Esophagus (tissue), 2 donors: ENCODE results near the gene INPP5D. TPM values are rescaled to one million over a fixed set of nuclear protein-coding genes. Genes with fewer than 3 reads are reported as not detected.
"Not testable (repeated sequence)": the region's sequence is repeated elsewhere in the genome, so short reads cannot be mapped to it uniquely, and the experiment has no call there.

Experiments
- H3K27ac ChIP-seq, 2 donors: one replicate each; pipeline ENCODE4 v1.5.1; 2013; ENCODE audit warnings: low read depth in 2 of 2, mild to moderate bottlenecking in 2 of 2, inconsistent platforms in 1 of 2, low read length in 1 of 2, moderate library complexity in 1 of 2
- H3K27me3 ChIP-seq, 2 donors: one replicate each; pipeline ENCODE4 v1.6.1; 2013; ENCODE audit warnings: low read length in 2 of 2, control low read depth in 1 of 2, mild to moderate bottlenecking in 1 of 2; ENCODE audit not compliant: insufficient read depth in 2 of 2, control insufficient read depth in 1 of 2
- H3K36me3 ChIP-seq, 2 donors: one replicate each; pipeline ENCODE4 v1.6.1; 2013; ENCODE audit warnings: low read length in 1 of 2; ENCODE audit not compliant: control insufficient read depth in 2 of 2, insufficient read depth in 2 of 2
- H3K4me1 ChIP-seq, 2 donors: one replicate each; pipeline ENCODE4 v1.6.1; 2013; ENCODE audit warnings: low read length in 1 of 2; ENCODE audit not compliant: control insufficient read depth in 2 of 2, insufficient read depth in 2 of 2
- H3K4me3 ChIP-seq, 2 donors: one replicate each; pipeline ENCODE4 v1.5.1; 2013; ENCODE audit warnings: low read length in 2 of 2, mild to moderate bottlenecking in 2 of 2, low read depth in 1 of 2, moderate library complexity in 1 of 2
- H3K9me3 ChIP-seq, 2 donors: one replicate each; pipeline ENCODE4 v1.6.1; 2013; ENCODE audit warnings: mild to moderate bottlenecking in 2 of 2, low read depth in 1 of 2, low read length in 1 of 2, moderate library complexity in 1 of 2; ENCODE audit not compliant: control insufficient read depth in 2 of 2, insufficient read depth in 1 of 2
- WGBS, 2 donors: extraction: QIAGEN DNeasy Blood & Tissue Kit; methylation state at CpG; one replicate each; pipeline ENCODE4 v1.1.7; 2013; 5-methylcytosine and 5-hydroxymethylcytosine counted together
- polyA plus RNA-seq, 2 donors: library from polyadenylated mRNA; stranded (reverse); fragments of 200-250 nt; gene quantifications; one replicate each; pipeline ENCODE4 v1.2.3, GENCODE V29; 2013
- donor health status: healthy with polysubstance abuse.
- donor health status: Bipolar disorder and iron deficiency.

Gene INPP5D
- polyA plus RNA-seq, 2 donors = 3.4 to 5.6 TPM

DNA sequence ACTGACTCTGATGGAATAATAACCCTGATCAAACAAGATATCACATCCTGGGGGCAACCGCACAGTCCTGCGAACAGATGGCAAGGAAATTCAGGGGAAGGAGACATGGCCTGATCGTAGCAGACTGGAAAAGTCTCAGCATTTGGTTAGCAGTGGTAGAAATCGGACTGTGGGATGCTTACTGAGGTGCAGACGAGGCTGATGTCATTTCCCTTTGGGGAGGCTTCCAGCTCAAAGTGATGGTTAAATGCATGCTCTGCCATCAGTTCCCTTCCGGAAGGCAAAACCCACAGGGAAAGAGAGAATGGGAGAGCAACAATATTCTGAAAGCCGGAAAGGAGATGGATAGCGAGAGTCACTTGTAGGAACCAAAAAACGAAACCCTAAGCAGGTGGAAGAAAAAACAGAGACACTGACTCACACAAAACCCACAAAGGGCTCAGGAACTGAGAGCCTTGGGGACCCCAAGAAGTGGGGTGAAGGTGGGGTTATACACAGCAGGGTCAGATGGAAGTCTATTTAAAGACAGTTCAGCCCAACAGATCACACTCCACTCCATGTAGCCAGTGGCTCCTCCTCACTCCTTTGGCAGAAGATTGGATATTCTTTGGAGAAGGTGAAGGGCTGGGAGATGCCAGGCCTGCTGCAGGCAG is 93.1 kb downstream of the INPP5D start:
- WGBS, 2 donors = 79 to 83% methylated on average over 9 of the region's 9 CpGs

DNA sequence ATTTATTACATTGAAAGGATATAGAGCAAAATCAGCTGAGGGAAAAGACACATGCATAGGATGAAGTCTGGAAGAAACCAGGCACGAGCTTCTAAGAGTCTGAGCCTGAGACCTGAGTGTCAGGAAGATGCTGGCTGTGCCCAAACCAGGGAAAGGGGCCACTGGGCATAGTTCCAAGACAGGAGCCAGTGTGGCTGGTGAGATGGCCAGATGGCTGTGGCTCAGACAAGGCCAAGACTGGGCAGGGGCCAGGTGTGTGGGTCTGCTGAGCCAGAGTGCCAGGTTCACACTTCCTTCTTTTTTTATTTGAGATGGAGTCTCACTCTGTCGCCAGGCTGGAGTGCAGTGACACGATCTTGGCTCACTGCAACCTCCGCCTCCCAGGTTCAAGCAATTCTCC is 95.9 kb downstream of the INPP5D start:
- H3K36me3 ChIP-seq = no peaks in the 10 kb centered on the region
- H3K9me3 ChIP-seq = no peaks in the 10 kb centered on the region
- H3K27ac ChIP-seq = no peak overlapping the region
- H3K27me3 ChIP-seq = no peaks in the 10 kb centered on the region
- H3K4me3 ChIP-seq = no peak overlapping the region
- H3K4me1 ChIP-seq = no peaks in the 10 kb centered on the region
- 93 to 94% methylated on average over 4 of the region's 4 CpGs for WGBS, 2 donors

More for the DNA sequence above, 93.1 kb downstream of the INPP5D start:
- Histone ChIP-seq H3K4me1 (no peaks in the 10 kb centered on the region), H3K27ac (no peak overlapping the region), H3K9me3 (no peaks in the 10 kb centered on the region), H3K36me3 (no peaks in the 10 kb centered on the region), H3K27me3 (no peaks in the 10 kb centered on the region), H3K4me3 (no peak overlapping the region)

GRCh38 chr2:233156461-233156860 is 96.3 kb downstream of the INPP5D start:
- WGBS, 2 donors = 95 to 96% methylated on average over 5 of the region's 5 CpGs
- H3K36me3 ChIP-seq, H3K9me3 ChIP-seq, H3K27me3 ChIP-seq, H3K4me1 ChIP-seq, H3K4me3 ChIP-seq, H3K27ac ChIP-seq: not testable (repeated sequence)

- no peaks in the 10 kb centered on the region for H3K36me3 ChIP-seq
- H3K9me3 ChIP-seq = no peaks in the 10 kb centered on the region
- H3K27ac ChIP-seq = no peak overlapping the region
- WGBS, 2 donors = 86 to 89% methylated on average over 11 of the region's 11 CpGs
- peaks cover 4 to 12% of the 10 kb centered on the region in 2 donors for H3K4me1 ChIP-seq
- H3K4me3 ChIP-seq = no peak overlapping the region
- no peaks in the 10 kb centered on the region for H3K27me3 ChIP-seq
These were observed 101.6 kb downstream of the INPP5D start for GRCh38 chr2:233161730-233162129.

DNA sequence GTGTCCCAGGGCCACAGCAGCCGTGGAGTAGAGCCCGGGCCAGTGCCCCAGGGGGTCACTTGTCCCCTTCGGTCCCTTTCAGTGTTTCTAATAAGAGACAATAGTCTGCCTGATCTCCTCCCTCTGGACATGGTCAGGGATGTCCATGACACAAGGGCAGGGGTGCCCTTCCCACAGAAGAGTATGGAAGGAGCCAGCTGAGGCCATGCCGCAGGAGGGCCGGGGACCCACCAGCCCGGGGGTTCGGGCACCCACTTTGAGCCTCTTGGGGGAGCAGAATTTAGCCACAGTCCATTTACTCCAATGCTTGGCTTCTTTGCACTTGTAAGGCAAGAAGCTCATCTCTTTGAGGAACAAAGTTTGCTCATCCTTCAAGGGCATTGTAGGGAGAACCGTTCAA is 102.6 kb downstream of the INPP5D start:
- Histone ChIP-seq H3K4me1 (peaks cover 4 to 12% of the 10 kb centered on the region in 2 donors), H3K4me3 (no peak overlapping the region), H3K9me3 (no peaks in the 10 kb centered on the region), H3K27me3 (no peaks in the 10 kb centered on the region), H3K36me3 (no peaks in the 10 kb centered on the region), H3K27ac (no peak overlapping the region)
- 90 to 92% methylated on average over 8 of the region's 8 CpGs for WGBS, 2 donors

DNA sequence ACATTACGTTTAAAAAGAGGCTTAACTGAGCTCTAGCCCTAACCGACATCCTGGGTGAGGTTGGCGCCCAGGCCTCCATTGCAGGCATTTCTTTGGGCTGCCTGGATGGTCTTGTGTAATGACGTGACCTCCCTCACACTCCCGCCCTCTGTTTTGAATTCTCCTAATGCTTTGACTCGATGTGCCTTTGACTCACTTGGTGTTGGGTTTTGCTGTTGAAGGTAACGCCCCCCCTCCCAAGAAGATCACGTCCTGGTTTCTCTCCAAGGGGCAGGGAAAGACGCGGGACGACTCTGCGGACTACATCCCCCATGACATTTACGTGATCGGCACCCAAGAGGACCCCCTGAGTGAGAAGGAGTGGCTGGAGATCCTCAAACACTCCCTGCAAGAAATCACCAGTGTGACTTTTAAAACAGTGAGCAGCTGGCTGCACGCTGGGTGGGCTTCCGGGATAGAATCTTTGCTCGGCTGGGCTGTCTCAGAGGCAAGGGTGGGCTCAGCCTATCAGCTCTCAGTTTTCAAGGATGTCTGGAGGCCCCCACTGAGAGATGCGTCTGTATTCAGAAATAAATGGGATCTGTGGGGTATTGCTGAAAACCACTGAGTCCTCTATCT is 103.5 kb downstream of the INPP5D start:
- H3K27ac ChIP-seq = no peak overlapping the region
- H3K4me3 ChIP-seq = no peak overlapping the region
- no peaks in the 10 kb centered on the region for H3K9me3 ChIP-seq
- H3K36me3 ChIP-seq = no peaks in the 10 kb centered on the region
- 78 to 80% methylated on average over 18 of the region's 18 CpGs for WGBS, 2 donors
- H3K4me1 ChIP-seq = peaks cover 4 to 12% of the 10 kb centered on the region in 2 donors
- H3K27me3 ChIP-seq = no peaks in the 10 kb centered on the region

DNA sequence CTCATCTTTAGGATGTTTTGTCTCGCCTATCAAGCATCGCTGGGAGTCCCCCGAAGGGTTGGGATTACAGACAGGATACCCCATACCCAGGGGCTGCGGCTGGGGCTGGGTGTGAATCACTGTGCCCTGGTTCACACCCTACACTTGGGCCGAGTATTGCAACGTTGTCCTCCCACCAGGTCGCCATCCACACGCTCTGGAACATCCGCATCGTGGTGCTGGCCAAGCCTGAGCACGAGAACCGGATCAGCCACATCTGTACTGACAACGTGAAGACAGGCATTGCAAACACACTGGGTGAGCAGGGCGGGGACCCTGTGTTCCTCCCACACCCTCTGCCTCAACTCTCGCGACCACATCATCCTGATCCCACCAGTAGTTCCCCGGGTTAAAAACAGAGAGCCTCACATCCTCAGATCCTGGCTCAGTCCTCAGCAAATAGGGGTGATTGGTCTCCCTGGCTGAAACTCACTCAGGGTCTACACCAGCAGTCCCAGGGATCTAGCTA is 104.0 kb downstream of the INPP5D start:
- no peaks in the 10 kb centered on the region for H3K36me3 ChIP-seq
- H3K27ac ChIP-seq = no peak overlapping the region
- no peak overlapping the region for H3K4me3 ChIP-seq
- peaks cover 4 to 12% of the 10 kb centered on the region in 2 donors for H3K4me1 ChIP-seq
- no peaks in the 10 kb centered on the region for H3K9me3 ChIP-seq
- WGBS, 2 donors = 73% methylated on average over 17 of the region's 17 CpGs
- no peaks in the 10 kb centered on the region for H3K27me3 ChIP-seq

DNA sequence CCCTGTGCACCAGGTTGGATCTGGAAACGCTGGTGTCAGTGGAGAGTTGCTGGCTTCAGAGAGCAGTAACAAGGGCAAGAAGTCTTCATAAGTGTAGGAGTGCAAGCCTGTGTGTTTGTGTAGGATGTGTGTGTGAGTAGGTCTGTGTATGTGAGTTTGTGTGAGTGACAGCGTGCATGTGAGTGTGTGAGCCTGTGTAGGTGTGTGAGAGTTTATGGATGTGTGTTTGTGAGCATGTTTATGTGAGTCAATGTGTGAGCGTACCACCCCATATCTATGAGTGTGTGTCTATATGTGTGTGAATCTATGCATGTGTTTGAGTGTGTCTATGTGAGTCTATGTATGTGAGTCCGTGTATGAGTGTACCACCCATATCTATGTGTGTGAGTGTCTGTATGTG is 104.8 kb downstream of the INPP5D start:
- Histone ChIP-seq H3K27ac (no peak overlapping the region), H3K27me3 (no peaks in the 10 kb centered on the region), H3K9me3 (no peaks in the 10 kb centered on the region), H3K4me3 (no peak overlapping the region), H3K4me1 (peaks cover 4 to 12% of the 10 kb centered on the region in 2 donors), H3K36me3 (peaks cover 0 to 5% of the 10 kb centered on the region in 2 donors)
- WGBS, 2 donors = 78 to 86% methylated on average over 4 of the region's 4 CpGs

DNA sequence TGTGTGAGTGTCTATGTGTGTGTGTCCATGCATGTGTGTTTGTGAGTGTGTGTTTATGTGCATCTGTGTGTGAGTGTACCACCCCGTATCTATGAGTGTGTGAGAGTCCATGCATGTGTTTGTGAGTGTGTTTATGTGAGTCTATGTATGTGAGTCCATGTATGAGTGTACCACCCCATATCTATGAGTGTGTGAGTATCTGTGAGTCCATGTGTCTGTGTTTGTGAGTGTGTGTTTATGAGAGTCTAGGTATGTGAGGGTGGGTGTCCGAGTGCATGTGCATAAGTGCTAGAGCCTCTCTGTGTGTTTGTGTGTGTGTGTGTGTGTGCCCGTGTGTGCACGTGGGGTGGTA is 105.4 kb downstream of the INPP5D start:
- Histone ChIP-seq H3K9me3 (no peaks in the 10 kb centered on the region), H3K4me3 (no peak overlapping the region), H3K4me1 (peaks cover 4 to 12% of the 10 kb centered on the region in 2 donors), H3K36me3 (peaks cover 0 to 11% of the 10 kb centered on the region in 2 donors), H3K27ac (no peak overlapping the region), H3K27me3 (no peaks in the 10 kb centered on the region)
- 59 to 66% methylated on average over 4 of the region's 4 CpGs for WGBS, 2 donors
